ENCODE results near the gene ANTKMT. TPM values are rescaled to one million over a fixed set of nuclear protein-coding genes. Genes with fewer than 3 reads are reported as not detected.

The ANTKMT gene
- total RNA-seq, 2 donors from 2014 or later = 36.9 to 40.6 TPM

GRCh38 chr16:766820-767640 is 46.1 kb downstream of the ANTKMT start:
- H3K4me3 Mint-ChIP-seq = no peak overlapping the region
- no peak overlapping the region for H3K27ac ChIP-seq (ENCODE audit: low read depth, low read length)
- no peaks in the 10 kb centered on the region for H3K9me3 ChIP-seq (ENCODE audit: control insufficient read depth, low read length)
- no peaks in the 10 kb centered on the region for H3K36me3 ChIP-seq (ENCODE audit: control insufficient read depth, insufficient read depth, low read length)
- H3K4me1 Mint-ChIP-seq = no peaks in the 10 kb centered on the region
- no peak overlapping the region for H3K27ac Mint-ChIP-seq
- H3K9ac ChIP-seq (ENCODE audit: extremely low read depth, low read length, poor library complexity, severe bottlenecking) = no peak overlapping the region
- H3K9me3 Mint-ChIP-seq = no peaks in the 10 kb centered on the region
- WGBS, 2 experiments (ENCODE audit: insufficient coverage in 1 of 2, insufficient read length in 1 of 2) = 87 to 94% methylated on average over 13 to 31 of the region's 48 CpGs
- no peaks in the 10 kb centered on the region for H3K4me1 ChIP-seq (ENCODE audit: control insufficient read depth, insufficient read depth, low read length)
- no peaks in the 10 kb centered on the region for H3K27me3 ChIP-seq (ENCODE audit: control insufficient read depth, insufficient read depth, low read length, poor library complexity, severe bottlenecking)
- no peak for DNase-seq
- no peaks in the 10 kb centered on the region for H3K36me3 Mint-ChIP-seq (ENCODE audit: low read depth)
- no peaks in the 10 kb centered on the region for H3K27me3 Mint-ChIP-seq (ENCODE audit: insufficient read depth)
- H3K4me3 ChIP-seq (ENCODE audit: low read length) = no peak overlapping the region
- TF ChIP-seq CTCF (conservative IDR thresholded peaks at IDR 0.05) = no peak

- DNase-seq = no peak
- no peaks in the 10 kb centered on the region for H3K36me3 Mint-ChIP-seq (ENCODE audit: low read depth)
- Histone ChIP-seq H3K9ac (ENCODE audit: extremely low read depth, low read length, poor library complexity, severe bottlenecking) (no peak overlapping the region), H3K36me3 (ENCODE audit: control insufficient read depth, insufficient read depth, low read length) (no peaks in the 10 kb centered on the region), H3K4me1 (ENCODE audit: control insufficient read depth, insufficient read depth, low read length) (no peaks in the 10 kb centered on the region), H3K27me3 (ENCODE audit: control insufficient read depth, insufficient read depth, low read length, poor library complexity, severe bottlenecking) (no peaks in the 10 kb centered on the region), H3K27ac (ENCODE audit: low read depth, low read length) (no peak overlapping the region), H3K4me3 (ENCODE audit: low read length) (no peak overlapping the region), H3K9me3 (ENCODE audit: control insufficient read depth, low read length) (no peaks in the 10 kb centered on the region)
- no peaks in the 10 kb centered on the region for H3K9me3 Mint-ChIP-seq
- no peaks in the 10 kb centered on the region for H3K27me3 Mint-ChIP-seq (ENCODE audit: insufficient read depth)
- H3K4me3 Mint-ChIP-seq = no peak overlapping the region
- no peaks in the 10 kb centered on the region for H3K4me1 Mint-ChIP-seq
- no peak overlapping the region for H3K27ac Mint-ChIP-seq
- TF ChIP-seq CTCF (conservative IDR thresholded peaks at IDR 0.05) = no peak
- 83 to 87% methylated on average over 4 to 5 of the region's 38 CpGs for WGBS, 2 experiments (ENCODE audit: insufficient coverage in 1 of 2, insufficient read length in 1 of 2)
Measured at GRCh38 chr16:767743-768235, 46.8 kb downstream of the ANTKMT start.

GRCh38 chr16:768428-768827 is 47.5 kb downstream of the ANTKMT start:
- H3K27ac Mint-ChIP-seq = no peak overlapping the region
- Histone ChIP-seq H3K27me3 (ENCODE audit: control insufficient read depth, insufficient read depth, low read length, poor library complexity, severe bottlenecking) (no peaks in the 10 kb centered on the region), H3K36me3 (ENCODE audit: control insufficient read depth, insufficient read depth, low read length) (no peaks in the 10 kb centered on the region), H3K4me3 (ENCODE audit: low read length) (no peak overlapping the region), H3K9ac (ENCODE audit: extremely low read depth, low read length, poor library complexity, severe bottlenecking) (no peak overlapping the region), H3K4me1 (ENCODE audit: control insufficient read depth, insufficient read depth, low read length) (no peaks in the 10 kb centered on the region), H3K27ac (ENCODE audit: low read depth, low read length) (no peak overlapping the region), H3K9me3 (ENCODE audit: control insufficient read depth, low read length) (no peaks in the 10 kb centered on the region)
- WGBS, 2 experiments (ENCODE audit: insufficient coverage in 1 of 2, insufficient read length in 1 of 2) = 91 to 96% methylated on average over 20 to 21 of the region's 21 CpGs
- no peak for DNase-seq
- no peaks in the 10 kb centered on the region for H3K9me3 Mint-ChIP-seq
- no peak overlapping the region for H3K4me3 Mint-ChIP-seq
- no peaks in the 10 kb centered on the region for H3K4me1 Mint-ChIP-seq
- TF ChIP-seq CTCF (conservative IDR thresholded peaks at IDR 0.05) = no peak
- no peaks in the 10 kb centered on the region for H3K36me3 Mint-ChIP-seq (ENCODE audit: low read depth)
- no peaks in the 10 kb centered on the region for H3K27me3 Mint-ChIP-seq (ENCODE audit: insufficient read depth)
